Hepatocyte (in vitro differentiated cells): ENCODE results near the gene UBE2D2.
"Not testable (repeated sequence)": the region's sequence is repeated elsewhere in the genome, so short reads cannot be mapped to it uniquely, and the experiment has no call there.

Source experiments
- EZH2 ChIP-seq: fragments of 200-600 bp; sonication (generic); IDR thresholded peaks from 2 replicates; pipeline ENCODE4 v1.6.1; 2016; ENCODE audit warnings: antibody characterized with exemption, mild to moderate bottlenecking, borderline replicate concordance
- EZH2phosphoT487 ChIP-seq: fragments of 200-600 bp; sonication (generic); IDR thresholded peaks from one replicate; pipeline ENCODE4 v1.6.1; 2018; ENCODE audit warnings: antibody characterized with exemption, mild to moderate bottlenecking, low read depth, moderate library complexity; ENCODE audit not compliant: unreplicated experiment, severe bottlenecking
- TF ChIP-seq, protein P1 (sequence below): fragments of 200-600 bp; sonication (generic); IDR thresholded peaks from 2 replicates; pipeline ENCODE4 v1.5.1; 2016; ENCODE audit warnings: antibody characterized with exemption, mild to moderate bottlenecking; ENCODE audit not compliant: poor library complexity

DNA sequence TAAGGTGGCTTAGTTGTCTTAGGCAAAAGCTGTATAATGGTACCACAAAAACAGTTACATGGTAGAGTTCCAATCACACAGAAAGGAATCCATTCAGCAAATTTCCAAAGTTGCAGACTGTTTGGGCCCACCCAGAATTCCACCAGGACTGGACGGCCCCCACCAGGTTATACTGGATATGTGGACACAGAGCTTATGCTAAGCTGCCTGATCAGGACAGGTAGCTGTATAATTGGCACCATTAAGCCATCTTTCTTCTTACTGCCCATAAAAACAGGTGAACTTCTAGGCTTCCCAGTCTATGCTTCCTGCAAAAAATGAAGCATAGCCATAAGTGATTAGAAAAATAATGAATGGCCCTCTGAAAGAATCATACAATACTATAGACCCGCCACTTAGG, 31.1 kb upstream of the UBE2D2 start:
- TF ChIP-seq, protein P1, sequence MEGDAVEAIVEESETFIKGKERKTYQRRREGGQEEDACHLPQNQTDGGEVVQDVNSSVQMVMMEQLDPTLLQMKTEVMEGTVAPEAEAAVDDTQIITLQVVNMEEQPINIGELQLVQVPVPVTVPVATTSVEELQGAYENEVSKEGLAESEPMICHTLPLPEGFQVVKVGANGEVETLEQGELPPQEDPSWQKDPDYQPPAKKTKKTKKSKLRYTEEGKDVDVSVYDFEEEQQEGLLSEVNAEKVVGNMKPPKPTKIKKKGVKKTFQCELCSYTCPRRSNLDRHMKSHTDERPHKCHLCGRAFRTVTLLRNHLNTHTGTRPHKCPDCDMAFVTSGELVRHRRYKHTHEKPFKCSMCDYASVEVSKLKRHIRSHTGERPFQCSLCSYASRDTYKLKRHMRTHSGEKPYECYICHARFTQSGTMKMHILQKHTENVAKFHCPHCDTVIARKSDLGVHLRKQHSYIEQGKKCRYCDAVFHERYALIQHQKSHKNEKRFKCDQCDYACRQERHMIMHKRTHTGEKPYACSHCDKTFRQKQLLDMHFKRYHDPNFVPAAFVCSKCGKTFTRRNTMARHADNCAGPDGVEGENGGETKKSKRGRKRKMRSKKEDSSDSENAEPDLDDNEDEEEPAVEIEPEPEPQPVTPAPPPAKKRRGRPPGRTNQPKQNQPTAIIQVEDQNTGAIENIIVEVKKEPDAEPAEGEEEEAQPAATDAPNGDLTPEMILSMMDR: not testable (repeated sequence)
- TF ChIP-seq EZH2phosphoT487, EZH2: not testable (repeated sequence)
